GM18499 (cell line): Measurements from ENCODE around the gene MX2.
A peak's percentile ranks its signal among the peaks of the same experiment; 100 is the strongest.
"Not testable (repeated sequence)": the region's sequence is repeated elsewhere in the genome, so short reads cannot be mapped to it uniquely, and the experiment has no call there.

ENCODE experiments used
- ATAC-seq: cut with Tn5 transposase; IDR thresholded peaks from one replicate; pipeline ENCODE4 v1.9.1; 2021; ENCODE audit warnings: moderate number of reproducible peaks; ENCODE audit not compliant: insufficient read depth, unreplicated experiment

MX2 gene

GRCh38 chr21:41361786-41362604 lies at the start of gene MX2:
MX2 (plus strand) TSS chr21:41362027; CDS start chr21:41376907, 14,880 bp downstream.
- ATAC-seq, result peak; percentile 52

GRCh38 chr21:41313285-41314164 lies 48.3 kb upstream of the MX2 start:
- not testable (repeated sequence) for ATAC-seq

- ATAC-seq, result no peak
These were observed 46.1 kb upstream of the MX2 start for GRCh38 chr21:41315726-41316125.

- no peak for ATAC-seq
These were observed 45.4 kb upstream of the MX2 start, which contains the start of gene FAM3B for GRCh38 chr21:41316200-41317062. FAM3B (plus strand) TSS chr21:41316801; CDS start chr21:41316880, 79 bp downstream.

- ATAC-seq, result no peak
These were observed 44.8 kb upstream of the MX2 start for GRCh38 chr21:41317063-41317392.

GRCh38 chr21:41317458-41317857 lies 44.4 kb upstream of the MX2 start:
- no peak for ATAC-seq

GRCh38 chr21:41318218-41318617 lies 43.6 kb upstream of the MX2 start:
- no peak for ATAC-seq

GRCh38 chr21:41319273-41319672 lies 42.6 kb upstream of the MX2 start:
- ATAC-seq, result no peak

- ATAC-seq, result no peak
These were observed 40.5 kb upstream of the MX2 start for GRCh38 chr21:41321211-41321907.

- no peak for ATAC-seq
These were observed 39.8 kb upstream of the MX2 start for GRCh38 chr21:41321908-41322495.

- no peak for ATAC-seq
These were observed 39.1 kb upstream of the MX2 start for GRCh38 chr21:41322496-41323382.

GRCh38 chr21:41325138-41325912 lies 36.5 kb upstream of the MX2 start:
- ATAC-seq, result no peak

GRCh38 chr21:41326414-41327080 lies 35.3 kb upstream of the MX2 start:
- ATAC-seq, result no peak

- ATAC-seq, result no peak
These were observed 34.1 kb upstream of the MX2 start for GRCh38 chr21:41327753-41328152.

- no peak for ATAC-seq
These were observed 32.9 kb upstream of the MX2 start for GRCh38 chr21:41328660-41329607.

GRCh38 chr21:41333752-41334151 lies 28.1 kb upstream of the MX2 start:
- no peak for ATAC-seq
